Rectal smooth muscle tissue (tissue), 1 donor: ENCODE measurements around the gene PINK1.

Source experiments
- H3K27ac ChIP-seq: one replicate; pipeline ENCODE4 v1.7.0; 2013; ENCODE audit warnings: low read depth, low read length, inconsistent platforms
- H3K27me3 ChIP-seq: one replicate; pipeline ENCODE4 v1.7.0; 2013; ENCODE audit warnings: low read length; ENCODE audit not compliant: control insufficient read depth, insufficient read depth
- H3K36me3 ChIP-seq: one replicate; pipeline ENCODE4 v1.7.0; 2013; ENCODE audit warnings: low read length; ENCODE audit not compliant: control insufficient read depth, insufficient read depth
- H3K4me1 ChIP-seq: one replicate; pipeline ENCODE4 v1.7.0; 2013; ENCODE audit warnings: low read length; ENCODE audit not compliant: control insufficient read depth, insufficient read depth
- H3K4me3 ChIP-seq: one replicate; pipeline ENCODE4 v1.7.0; 2013; ENCODE audit warnings: low read length
- H3K9ac ChIP-seq: one replicate; pipeline ENCODE4 v1.7.0; 2013; ENCODE audit warnings: low read length

The PINK1 gene

DNA sequence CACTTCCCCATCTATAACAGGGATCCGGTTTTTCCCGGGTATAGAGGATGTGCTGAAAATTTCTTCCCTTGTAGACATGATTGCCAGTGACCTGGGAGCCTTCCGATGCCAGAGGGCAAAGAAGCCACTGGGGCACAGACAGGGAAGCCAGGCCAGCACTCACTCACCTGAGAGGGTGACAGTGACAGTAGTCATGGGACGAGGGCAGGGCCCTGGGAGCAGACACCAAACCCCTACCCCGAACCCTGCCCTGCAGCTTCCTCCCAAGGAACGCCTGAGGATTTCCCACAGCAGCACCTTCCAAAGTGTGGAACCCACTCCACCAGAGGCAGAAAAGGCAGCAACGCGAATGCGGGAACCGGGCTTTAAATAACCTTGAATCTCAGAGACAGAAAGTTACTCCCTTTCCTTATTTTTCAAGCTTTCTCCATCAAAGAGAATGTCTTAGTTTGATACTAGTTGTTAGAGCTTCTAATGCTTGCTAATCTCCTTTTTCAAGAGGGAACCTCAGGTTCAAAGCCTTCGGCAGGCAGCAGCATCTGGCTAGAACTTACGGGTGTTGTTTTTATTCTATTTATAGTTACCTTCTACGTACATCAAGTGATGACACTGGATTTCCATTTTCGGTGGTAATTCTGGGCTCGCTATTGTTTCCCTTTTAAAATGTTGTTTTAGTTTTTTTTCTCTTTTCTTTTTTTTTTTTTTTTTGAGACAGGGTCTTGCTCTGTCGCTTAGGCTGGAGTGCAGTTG is 25.1 kb downstream of the PINK1 start:
- Histone ChIP-seq H3K27me3 (no peaks in the 10 kb centered on the region), H3K4me3 (no peak overlapping the region), H3K27ac (no peak overlapping the region), H3K9ac (no peak overlapping the region), H3K4me1 (peaks cover 11% of the 10 kb centered on the region), H3K36me3 (peaks cover 33% of the 10 kb centered on the region)

DNA sequence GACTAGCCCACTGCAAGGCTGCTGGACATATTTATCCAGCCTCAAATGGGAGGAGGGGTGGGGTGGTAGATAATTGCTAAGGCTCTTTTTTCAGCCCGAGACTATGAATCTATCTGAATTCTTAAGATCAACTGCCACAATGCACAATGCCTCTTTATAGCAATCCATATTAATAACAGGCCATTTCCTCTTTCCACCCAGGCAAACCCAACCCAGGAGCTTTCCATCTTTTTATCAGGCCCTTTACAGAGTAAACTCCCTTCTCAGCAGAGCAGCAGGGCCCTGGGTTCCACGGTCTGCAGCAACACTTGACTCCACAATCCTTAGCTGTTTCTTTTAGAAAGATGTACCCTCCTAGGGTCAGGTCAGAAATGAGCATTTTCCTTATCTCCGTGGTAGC is 27.1 kb downstream of the PINK1 start:
- Histone ChIP-seq H3K4me3 (peak overlapping the region; percentile 94), H3K4me1 (peaks cover 11% of the 10 kb centered on the region), H3K9ac (peak overlapping the region; percentile 59), H3K27ac (no peak overlapping the region), H3K27me3 (no peaks in the 10 kb centered on the region), H3K36me3 (peaks cover 17% of the 10 kb centered on the region)

DNA sequence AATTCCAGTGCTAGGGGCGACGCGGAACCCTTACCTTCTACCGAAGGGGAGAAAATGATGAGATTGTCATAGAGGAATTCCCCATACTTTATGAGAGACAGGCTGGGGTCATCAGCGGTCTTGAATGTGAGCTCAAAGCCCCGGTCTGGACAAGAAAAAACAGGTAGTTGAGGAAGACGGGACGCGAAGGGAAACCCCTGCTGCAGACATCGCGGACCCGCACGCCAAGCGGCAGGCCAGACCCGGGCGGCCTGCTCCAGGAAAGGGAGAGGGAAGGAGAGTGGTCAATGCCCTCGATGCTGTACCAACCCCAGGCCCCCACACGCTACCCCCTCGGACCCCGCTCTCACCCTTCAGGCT is 27.6 kb downstream of the PINK1 start:
- Histone ChIP-seq H3K27ac (peak overlapping the region; percentile 50), H3K9ac (peak overlapping the region; percentile 59), H3K27me3 (no peaks in the 10 kb centered on the region), H3K4me3 (peak overlapping the region; percentile 94), H3K36me3 (peaks cover 13% of the 10 kb centered on the region), H3K4me1 (peaks cover 11% of the 10 kb centered on the region)

DNA sequence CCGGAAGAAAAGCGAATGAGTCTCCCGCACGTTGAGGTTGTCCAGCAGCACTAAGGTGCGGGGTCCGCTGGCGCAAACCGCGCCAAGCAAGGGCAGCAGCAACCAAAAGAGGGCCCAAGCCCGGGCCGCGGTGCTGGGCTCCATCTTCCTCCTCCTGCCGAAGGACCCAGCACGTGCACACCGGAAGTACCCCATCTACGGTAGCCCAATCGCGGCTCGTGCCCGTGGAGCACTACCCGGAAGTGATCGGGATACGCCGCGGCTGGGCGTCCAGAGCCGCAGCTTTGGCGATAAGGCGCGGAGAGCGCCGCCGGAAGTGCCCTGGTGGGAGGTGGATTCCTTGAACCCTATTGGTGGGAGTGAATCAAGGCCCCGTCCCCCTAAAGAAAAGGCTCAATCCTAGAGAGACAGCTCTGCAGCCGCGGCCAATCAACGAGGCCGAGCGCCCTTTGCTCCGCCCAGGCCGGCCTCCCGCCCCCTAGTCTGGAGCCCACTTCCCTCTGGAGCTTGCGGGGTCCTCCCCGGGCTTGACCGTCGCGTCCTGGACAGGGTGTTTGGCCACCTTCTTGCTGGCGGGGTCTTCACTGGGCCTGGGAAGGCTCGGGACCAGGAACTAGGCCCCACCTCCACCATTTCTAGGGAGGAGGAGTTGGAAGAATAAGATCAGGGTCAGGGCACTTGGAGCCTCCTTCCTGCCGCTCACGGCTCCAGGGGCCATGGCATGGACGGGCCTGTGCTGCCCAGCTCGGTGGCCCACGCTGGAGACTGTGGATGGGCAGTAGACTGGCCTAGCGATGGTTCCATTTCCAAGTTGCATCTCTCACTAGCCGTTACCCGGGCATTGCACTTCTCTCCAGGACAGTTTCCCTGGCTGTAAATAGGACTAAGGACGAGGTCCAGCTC is 28.2 kb downstream of the PINK1 start, which contains the start of gene DDOST:
Gene DDOST (minus strand): TSS at position 163 of the 903 bp plus-strand sequence. CDS start 19 bp downstream, at position 144.
- H3K4me3 ChIP-seq: peak within 1 kb of the TSS; percentile 94
- H3K36me3 ChIP-seq: peaks cover 6% of the 10 kb centered on the region
- peak within 1 kb of the TSS; percentile 84 for H3K27ac ChIP-seq
- no peaks in the 10 kb centered on the region for H3K27me3 ChIP-seq
- peaks cover 11% of the 10 kb centered on the region for H3K4me1 ChIP-seq
- H3K9ac ChIP-seq: peak within 1 kb of the TSS; percentile 59

- Histone ChIP-seq H3K27me3 (no peaks in the 10 kb centered on the region), H3K9ac (peak overlapping the region; percentile 35), H3K36me3 (peaks cover 6% of the 10 kb centered on the region), H3K4me3 (peak overlapping the region; percentile 83), H3K27ac (peak overlapping the region; percentile 84), H3K4me1 (peaks cover 11% of the 10 kb centered on the region)
These were observed 28.8 kb downstream of the PINK1 start for GRCh38 chr1:20662110-20662475.

GRCh38 chr1:20663365-20663764 is 30.1 kb downstream of the PINK1 start:
- no peak overlapping the region for H3K27ac ChIP-seq
- H3K27me3 ChIP-seq: no peaks in the 10 kb centered on the region
- H3K36me3 ChIP-seq: no peaks in the 10 kb centered on the region
- no peak overlapping the region for H3K9ac ChIP-seq
- H3K4me3 ChIP-seq: no peak overlapping the region
- H3K4me1 ChIP-seq: peaks cover 11% of the 10 kb centered on the region

DNA sequence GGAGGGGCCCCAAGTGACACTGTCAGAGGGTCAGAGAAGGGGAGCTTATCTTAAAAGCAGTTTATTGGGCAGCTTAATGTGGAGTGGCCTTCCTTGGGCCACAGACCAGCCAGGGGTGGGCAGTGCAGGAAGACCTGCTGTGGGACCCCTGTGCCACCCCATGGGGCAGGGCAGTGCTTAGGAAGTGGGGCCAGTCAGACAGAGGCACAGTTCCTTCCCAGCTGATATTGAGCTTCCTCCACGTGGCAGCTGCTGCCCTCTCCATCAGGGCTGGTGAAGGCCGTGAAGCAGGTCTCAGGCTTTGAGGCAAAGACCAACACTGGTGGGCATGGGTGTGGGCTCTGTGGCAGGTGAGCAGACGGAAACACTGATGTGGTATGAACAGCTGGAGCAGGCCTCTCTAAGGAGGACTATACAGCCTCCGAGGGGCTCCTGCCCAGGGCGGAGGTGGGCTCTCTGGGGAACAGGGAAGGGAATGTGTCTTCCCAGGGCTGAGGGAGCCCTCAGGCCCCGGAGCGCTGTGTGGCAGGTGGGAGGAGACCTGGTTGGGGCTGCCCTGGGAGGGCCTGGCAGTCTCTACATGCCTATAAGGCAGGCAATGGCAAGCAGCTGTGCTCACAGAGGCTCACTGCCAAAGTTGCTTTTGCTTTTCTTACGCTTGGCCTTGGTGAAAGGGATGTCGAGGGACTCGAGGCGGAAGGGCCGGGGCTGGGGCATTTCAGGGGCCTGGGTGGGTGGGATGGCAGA is 30.9 kb downstream of the PINK1 start:
- Histone ChIP-seq H3K36me3 (no peaks in the 10 kb centered on the region), H3K27ac (no peak overlapping the region), H3K4me1 (peaks cover 11% of the 10 kb centered on the region), H3K4me3 (no peak overlapping the region), H3K9ac (no peak overlapping the region), H3K27me3 (no peaks in the 10 kb centered on the region)

DNA sequence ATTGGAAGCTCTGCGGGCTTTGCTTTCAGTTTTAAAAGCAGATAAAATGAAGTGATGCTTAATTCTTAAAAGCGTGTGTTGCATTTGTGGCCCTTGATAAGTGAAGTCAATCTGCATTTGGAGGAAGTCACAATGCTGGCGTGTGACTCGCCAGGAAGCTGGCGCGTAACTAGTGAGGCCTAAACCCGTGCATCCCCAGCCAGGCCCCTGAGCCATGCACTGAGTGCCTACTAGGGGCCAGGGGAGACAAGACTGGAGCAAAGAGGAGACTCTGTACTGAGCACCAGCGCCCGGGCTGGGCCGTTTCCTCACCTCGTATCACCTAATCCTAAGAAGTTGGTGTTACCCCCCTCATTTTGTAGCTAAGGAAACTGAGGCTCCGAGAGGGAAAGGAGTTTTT is 32.5 kb downstream of the PINK1 start:
- Histone ChIP-seq H3K27ac (no peak overlapping the region), H3K9ac (no peak overlapping the region), H3K36me3 (no peaks in the 10 kb centered on the region), H3K4me3 (no peak overlapping the region), H3K27me3 (no peaks in the 10 kb centered on the region), H3K4me1 (peaks cover 4% of the 10 kb centered on the region)

GRCh38 chr1:20666146-20666545 is 32.9 kb downstream of the PINK1 start:
- Histone ChIP-seq H3K27me3 (no peaks in the 10 kb centered on the region), H3K4me1 (peaks cover 4% of the 10 kb centered on the region), H3K4me3 (no peak overlapping the region), H3K36me3 (no peaks in the 10 kb centered on the region), H3K27ac (no peak overlapping the region), H3K9ac (no peak overlapping the region)

DNA sequence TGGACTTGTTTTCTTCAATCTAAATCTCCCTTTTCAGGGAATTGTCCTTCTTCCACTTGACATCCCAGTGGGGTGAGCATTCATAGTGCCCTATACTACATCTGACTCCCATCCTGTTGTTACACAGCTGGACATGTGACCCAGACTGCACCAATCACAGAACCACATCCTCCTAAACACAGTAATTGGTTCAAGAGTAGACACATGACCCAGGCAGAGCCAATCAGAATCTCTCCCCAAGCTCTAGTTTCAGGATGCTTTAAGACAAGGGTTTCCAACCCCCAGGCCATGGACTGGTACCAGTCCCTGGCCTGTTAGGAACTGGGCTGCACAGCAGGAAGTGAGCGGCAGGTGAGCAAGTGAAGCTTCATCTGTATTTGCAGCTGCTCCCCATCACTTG is 33.5 kb downstream of the PINK1 start:
- no peaks in the 10 kb centered on the region for H3K27me3 ChIP-seq
- H3K27ac ChIP-seq: no peak overlapping the region
- H3K9ac ChIP-seq: no peak overlapping the region
- H3K4me3 ChIP-seq: no peak overlapping the region
- H3K4me1 ChIP-seq: peaks cover 4% of the 10 kb centered on the region
- H3K36me3 ChIP-seq: no peaks in the 10 kb centered on the region

- H3K27ac ChIP-seq: no peak overlapping the region
- H3K27me3 ChIP-seq: no peaks in the 10 kb centered on the region
- no peak overlapping the region for H3K4me3 ChIP-seq
- H3K4me1 ChIP-seq: no peaks in the 10 kb centered on the region
- no peaks in the 10 kb centered on the region for H3K36me3 ChIP-seq
- no peak overlapping the region for H3K9ac ChIP-seq
These were observed 35.3 kb downstream of the PINK1 start for GRCh38 chr1:20668581-20668980.

DNA sequence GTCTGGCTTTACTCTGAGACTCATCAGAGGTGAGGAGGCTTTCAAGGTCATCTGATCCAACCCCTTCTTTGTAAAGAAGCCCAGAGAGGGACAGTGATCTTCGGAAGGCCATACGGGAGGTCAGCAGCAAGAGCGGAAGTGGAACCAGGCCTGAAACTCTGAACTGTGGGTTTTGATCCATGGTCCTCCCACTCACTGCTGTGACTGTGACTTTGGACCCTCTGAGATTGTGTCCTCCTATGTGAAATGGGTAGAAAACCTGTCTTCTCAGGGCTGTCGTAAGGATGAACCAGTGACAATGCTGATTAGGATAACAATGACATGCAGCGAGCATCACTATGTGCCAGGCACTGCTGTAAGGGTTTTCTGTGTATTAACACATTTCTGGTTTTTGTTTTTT is 37.7 kb downstream of the PINK1 start:
- no peak overlapping the region for H3K27ac ChIP-seq
- no peaks in the 10 kb centered on the region for H3K27me3 ChIP-seq
- H3K4me3 ChIP-seq: no peak overlapping the region
- H3K9ac ChIP-seq: no peak overlapping the region
- H3K4me1 ChIP-seq: no peaks in the 10 kb centered on the region
- no peaks in the 10 kb centered on the region for H3K36me3 ChIP-seq
